ENCODE data around the gene BEND4. TPM values are rescaled to one million over a fixed set of nuclear protein-coding genes. Genes with fewer than 3 reads are reported as not detected.
A peak's percentile ranks its signal among the peaks of the same experiment; 100 is the strongest.
"Not testable (repeated sequence)": the region's sequence is repeated elsewhere in the genome, so short reads cannot be mapped to it uniquely, and the experiment has no call there.

Gene BEND4
- total RNA-seq: under 1 TPM; 0.49 to 0.85 TPM
- under 1 TPM; 0.07 to 0.31 (median 0.20) TPM for polyA plus RNA-seq
- total RNA-seq: 0 to 5.7 (median 1.4) reads per million in 6 experiments

DNA sequence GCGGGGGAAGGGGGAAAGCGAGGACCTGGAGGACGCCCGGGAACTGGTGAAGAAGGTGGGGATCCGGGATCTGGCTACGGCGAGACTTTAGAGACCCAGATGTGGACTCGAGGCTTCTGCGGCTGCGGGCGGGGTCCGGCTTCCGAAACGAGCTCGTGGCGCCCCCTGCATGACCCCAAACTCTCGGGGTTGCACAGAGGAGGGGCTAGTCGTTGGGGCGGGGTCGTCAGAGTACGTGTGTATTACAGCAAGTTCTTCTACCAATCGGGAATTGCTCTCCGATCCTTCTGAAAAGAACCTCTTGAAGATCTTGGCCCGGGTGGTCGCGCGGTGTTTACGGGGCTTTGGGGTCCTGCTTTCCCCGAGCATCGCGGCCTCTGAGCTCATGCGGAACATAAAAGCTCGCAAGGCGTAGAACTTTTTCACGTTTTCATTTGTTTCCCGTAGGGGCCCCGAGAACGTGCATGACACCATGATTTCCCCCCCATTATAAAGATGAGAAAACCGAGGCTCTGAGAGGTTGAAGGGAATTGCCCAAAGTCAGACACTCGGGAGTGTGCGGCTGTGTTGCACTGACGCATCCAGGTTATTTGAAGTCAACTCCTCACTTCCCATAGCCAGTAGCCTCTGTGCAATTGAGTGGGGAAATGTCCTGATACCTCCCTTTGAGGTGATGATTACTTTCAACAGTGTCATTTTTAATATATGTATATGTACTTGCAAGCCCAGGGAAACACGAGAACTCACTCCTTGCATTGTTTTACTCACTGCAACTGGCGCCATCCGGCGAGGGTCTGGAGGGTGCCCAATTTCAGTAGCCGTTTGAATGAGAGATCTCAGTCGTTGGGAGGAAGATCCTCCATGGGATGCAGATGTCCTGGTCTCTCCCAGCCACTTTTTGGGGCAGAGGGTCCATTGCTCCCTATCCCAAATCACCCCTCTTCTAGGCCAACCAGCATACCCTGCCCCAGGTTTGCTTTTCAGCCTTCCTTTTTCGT is at the start of gene BEND4:
Gene BEND4, minus strand, starts transcription at position 149 of the 998 bp plus-strand sequence. CDS start 512 bp downstream, outside the sequence.
- peaks cover 6 to 22% (median 18%) of the 10 kb centered on the region in 4 donors for H3K4me1 Mint-ChIP-seq
- no peak within 1 kb of the TSS for H3K27ac Mint-ChIP-seq
- peak within 1 kb of the TSS; percentile 56 to 88 (median 71) for H3K4me3 Mint-ChIP-seq
- ATAC-seq (peak in 1 of 2 donors; percentile 26), DNase-seq (peak in 3 of 10 donors; percentile 1 to 9 (median 4))
- H3K27me3 Mint-ChIP-seq: peaks cover 34 to 64% (median 44%) of the 10 kb centered on the region in 5 donors
- H3K36me3 Mint-ChIP-seq: peaks cover 0 to 4% (median 2%) of the 10 kb centered on the region in 3 donors
- peaks cover 0 to 4% (median 0%) of the 10 kb centered on the region in 9 donors for H3K9me3 Mint-ChIP-seq
- POLR2A ChIA-PET: no interaction called here

DNA sequence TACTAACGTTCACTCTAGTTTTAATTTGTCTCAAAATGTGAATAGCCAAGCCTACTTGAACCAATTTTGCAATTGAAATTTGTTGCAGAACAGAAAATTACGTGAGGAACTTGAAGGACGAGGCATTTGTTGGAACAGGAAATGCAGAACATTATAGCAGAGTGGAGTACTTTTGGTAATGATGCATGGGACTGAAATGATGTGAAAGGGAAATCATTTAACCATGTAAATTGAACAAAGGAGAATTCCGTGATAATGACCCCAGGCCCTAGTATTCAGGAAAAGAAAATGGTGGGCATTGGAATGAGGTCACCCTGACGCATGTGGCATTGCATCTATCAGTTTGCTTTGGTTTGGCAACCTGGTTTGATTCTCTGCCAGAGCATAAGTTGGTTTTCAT is 44.9 kb upstream of the BEND4 start:
- no peak overlapping the region for H3K27ac Mint-ChIP-seq
- POLR2A ChIA-PET: no interaction called here
- ATAC-seq (no peak), DNase-seq (no peak)
- H3K4me1 Mint-ChIP-seq: no peaks in the 10 kb centered on the region
- H3K36me3 Mint-ChIP-seq: no peaks in the 10 kb centered on the region
- H3K27me3 Mint-ChIP-seq: peaks cover 1 to 19% (median 5%) of the 10 kb centered on the region in 5 donors
- H3K4me3 Mint-ChIP-seq: no peak overlapping the region
- peaks cover 0 to 2% (median 0%) of the 10 kb centered on the region in 9 donors for H3K9me3 Mint-ChIP-seq

DNA sequence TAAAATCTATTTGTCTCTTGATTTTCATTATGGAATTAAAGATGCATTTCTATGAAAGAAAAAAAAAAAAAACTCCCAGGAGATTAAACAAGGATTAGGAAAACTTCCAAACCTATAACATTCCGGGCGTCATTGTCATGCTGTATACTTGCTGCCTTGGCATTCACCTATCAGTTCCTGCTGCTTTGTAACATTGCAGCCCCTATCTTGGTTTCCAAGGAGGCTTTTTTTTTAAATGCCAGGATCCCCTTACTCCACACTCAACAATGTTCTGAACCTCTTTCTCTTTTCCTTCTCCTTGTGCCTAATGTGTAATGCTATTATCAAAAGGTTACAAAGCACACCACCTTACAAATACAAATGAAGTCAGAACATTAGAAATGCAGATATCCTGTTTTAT is 20.5 kb upstream of the BEND4 start:
- H3K9me3 Mint-ChIP-seq: peaks cover 0 to 7% (median 2%) of the 10 kb centered on the region in 9 donors
- no peak overlapping the region for H3K4me3 Mint-ChIP-seq
- peaks cover 0 to 11% (median 0%) of the 10 kb centered on the region in 3 donors for H3K36me3 Mint-ChIP-seq
- no peak for DNase-seq
- POLR2A ChIA-PET: no interaction called here
- peaks cover 0 to 7% (median 0%) of the 10 kb centered on the region in 5 donors for H3K27me3 Mint-ChIP-seq
- no peak for ATAC-seq
- H3K27ac Mint-ChIP-seq: no peak overlapping the region
- H3K4me1 Mint-ChIP-seq: no peaks in the 10 kb centered on the region

GRCh38 chr4:42172128-42172790 is 19.8 kb upstream of the BEND4 start:
- peaks cover 0 to 8% (median 0%) of the 10 kb centered on the region in 5 donors for H3K27me3 Mint-ChIP-seq
- POLR2A ChIA-PET: no interaction called here

DNA sequence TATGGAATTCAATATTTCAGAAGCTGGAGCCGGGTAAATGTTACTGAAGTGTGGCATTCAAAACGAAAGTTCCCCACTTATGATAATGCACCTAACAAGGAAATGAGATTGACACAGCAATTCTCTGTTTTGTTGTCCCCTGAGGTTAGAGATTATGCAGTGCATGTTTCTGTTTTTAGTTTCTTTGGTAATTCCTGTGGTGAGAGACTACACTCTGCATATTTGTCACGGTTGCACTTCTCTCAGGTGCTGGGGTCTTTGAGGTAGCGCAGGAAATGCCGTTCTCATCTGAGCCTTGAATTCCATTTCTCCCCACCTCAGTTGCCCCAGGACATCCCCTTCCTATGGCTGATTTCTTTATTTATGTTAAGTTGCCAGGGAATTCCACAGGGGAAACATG is 15.3 kb upstream of the BEND4 start:
- H3K27me3 Mint-ChIP-seq: peaks cover 0 to 13% (median 2%) of the 10 kb centered on the region in 5 donors
- DNase-seq (no peak), ATAC-seq (no peak)
- H3K36me3 Mint-ChIP-seq: peaks cover 0 to 9% (median 0%) of the 10 kb centered on the region in 3 donors
- no peak overlapping the region for H3K4me3 Mint-ChIP-seq
- no peaks in the 10 kb centered on the region for H3K4me1 Mint-ChIP-seq
- peaks cover 0 to 9% (median 0%) of the 10 kb centered on the region in 9 donors for H3K9me3 Mint-ChIP-seq
- no peak overlapping the region for H3K27ac Mint-ChIP-seq
- POLR2A ChIA-PET: no interaction called here

More at GRCh38 chr4:42172128-42172790, 19.8 kb upstream of the BEND4 start:
- Mint-ChIP-seq H3K4me1 (no peaks in the 10 kb centered on the region), H3K36me3 (peaks cover 0 to 7% (median 0%) of the 10 kb centered on the region in 3 donors), H3K4me3 (no peak overlapping the region), H3K9me3 (peaks cover 0 to 5% (median 0%) of the 10 kb centered on the region in 9 donors), H3K27ac (no peak overlapping the region)
- DNase-seq: no peak
- no peak for ATAC-seq

DNA sequence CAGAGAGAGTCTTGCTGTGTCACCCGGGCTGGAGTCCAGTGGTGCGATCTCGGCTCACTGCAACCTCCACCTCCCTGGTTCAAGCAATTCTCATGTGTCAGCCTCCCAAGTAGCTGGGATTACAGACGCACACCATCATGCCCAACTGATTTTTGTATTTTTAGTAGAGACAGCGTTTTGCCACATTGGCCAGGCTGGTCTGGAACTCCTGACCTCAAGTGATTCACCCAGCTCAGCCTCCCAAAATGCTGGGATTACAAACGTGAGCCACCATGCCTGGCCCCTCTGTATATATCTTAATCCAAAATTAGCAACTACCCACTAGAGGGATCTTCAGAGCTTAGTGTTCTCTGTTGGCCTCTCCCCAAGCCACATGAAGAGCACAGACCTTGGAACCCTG is 13.7 kb upstream of the BEND4 start:
- POLR2A ChIA-PET, H3K4me1 Mint-ChIP-seq, DNase-seq, H3K4me3 Mint-ChIP-seq, H3K9me3 Mint-ChIP-seq, H3K27ac Mint-ChIP-seq, ATAC-seq, H3K36me3 Mint-ChIP-seq: not testable (repeated sequence)
- H3K27me3 Mint-ChIP-seq: peaks cover 0 to 15% (median 2%) of the 10 kb centered on the region in 5 donors

GRCh38 chr4:42159271-42160001 is 7.0 kb upstream of the BEND4 start:
- ATAC-seq: no peak
- peaks cover 0 to 5% (median 0%) of the 10 kb centered on the region in 9 donors for H3K9me3 Mint-ChIP-seq
- no peaks in the 10 kb centered on the region for H3K4me1 Mint-ChIP-seq
- POLR2A ChIA-PET: no interaction called here
- H3K27ac Mint-ChIP-seq: peak overlapping the region in 1 of 10 donors; percentile 5
- H3K36me3 Mint-ChIP-seq: peaks cover 0 to 5% (median 0%) of the 10 kb centered on the region in 3 donors
- H3K27me3 Mint-ChIP-seq: peaks cover 8 to 23% (median 12%) of the 10 kb centered on the region in 5 donors
- no peak overlapping the region for H3K4me3 Mint-ChIP-seq
- no peak for DNase-seq

DNA sequence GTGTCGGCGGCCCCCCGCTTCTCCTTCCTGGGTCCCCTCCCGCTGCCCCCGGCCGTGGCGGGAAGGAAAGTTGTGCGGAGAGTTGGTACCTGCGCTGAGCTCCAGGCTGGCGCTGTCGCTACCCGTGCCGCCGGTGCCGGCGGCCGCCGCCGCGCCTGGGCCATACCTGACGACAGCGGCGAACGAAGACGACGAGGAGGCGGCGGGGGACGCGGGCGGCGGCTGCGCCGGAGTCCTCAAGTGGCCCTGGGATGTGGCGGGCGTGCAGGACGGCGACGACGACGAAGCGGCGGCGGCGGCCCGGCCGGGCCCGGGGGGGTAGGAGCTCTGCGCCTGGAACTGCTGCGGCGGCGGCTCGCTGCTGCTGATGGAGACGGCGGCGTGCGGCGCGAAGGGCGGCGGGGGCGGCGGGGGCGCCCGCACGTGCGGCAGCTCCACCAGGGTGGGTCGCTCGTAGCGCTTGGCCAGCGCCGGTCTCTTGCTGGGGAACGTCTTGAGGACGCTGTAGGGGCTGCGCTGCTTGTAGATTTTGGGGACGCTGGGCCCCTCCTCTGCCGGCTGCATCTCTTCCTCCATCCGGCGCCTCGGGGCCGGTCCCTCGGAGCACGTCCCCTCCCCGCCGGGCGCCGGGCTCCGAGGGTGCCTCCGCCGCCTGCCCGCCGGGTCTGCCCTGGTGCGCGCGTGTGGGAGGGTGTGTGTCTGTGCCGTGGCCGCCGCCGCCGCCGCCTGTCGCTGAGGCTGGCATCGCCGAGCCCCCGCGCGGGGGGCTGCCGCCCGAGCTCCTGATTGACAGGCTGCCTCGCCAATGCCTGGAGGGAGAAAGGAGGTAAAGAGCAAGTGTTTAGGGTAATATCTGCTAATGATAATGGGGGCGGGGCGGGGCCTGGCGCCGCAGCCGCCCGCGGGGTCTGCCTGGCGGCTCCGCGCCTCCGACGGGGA is 618 bp downstream of the BEND4 start:
- Mint-ChIP-seq H3K36me3 (peaks cover 0 to 4% (median 2%) of the 10 kb centered on the region in 3 donors), H3K27ac (no peak overlapping the region), H3K9me3 (peaks cover 0 to 4% (median 0%) of the 10 kb centered on the region in 9 donors), H3K4me1 (peaks cover 6 to 22% (median 18%) of the 10 kb centered on the region in 4 donors), H3K27me3 (peaks cover 32 to 60% (median 40%) of the 10 kb centered on the region in 5 donors), H3K4me3 (peak overlapping the region; percentile 56 to 88 (median 70))
- POLR2A ChIA-PET: no interaction called here
- DNase-seq (peak in 6 of 10 donors; percentile 6 to 68 (median 9)), ATAC-seq (peak; percentile 54 to 66)

- peak in 1 of 2 donors; percentile 22 for ATAC-seq
- Mint-ChIP-seq H3K9me3 (peaks cover 0 to 4% (median 0%) of the 10 kb centered on the region in 9 donors), H3K27me3 (peaks cover 36 to 60% (median 42%) of the 10 kb centered on the region in 5 donors), H3K27ac (peak overlapping the region in 3 of 10 donors; percentile 75 to 90 (median 82)), H3K4me3 (peak overlapping the region; percentile 64 to 99 (median 88)), H3K36me3 (peaks cover 0 to 4% (median 2%) of the 10 kb centered on the region in 3 donors), H3K4me1 (peaks cover 6 to 22% (median 18%) of the 10 kb centered on the region in 4 donors)
- peak in 3 of 10 donors; percentile 1 to 5 (median 1) for DNase-seq
- POLR2A ChIA-PET: no interaction called here
These were observed 1.5 kb downstream of the BEND4 start for GRCh38 chr4:42150653-42151567.

DNA sequence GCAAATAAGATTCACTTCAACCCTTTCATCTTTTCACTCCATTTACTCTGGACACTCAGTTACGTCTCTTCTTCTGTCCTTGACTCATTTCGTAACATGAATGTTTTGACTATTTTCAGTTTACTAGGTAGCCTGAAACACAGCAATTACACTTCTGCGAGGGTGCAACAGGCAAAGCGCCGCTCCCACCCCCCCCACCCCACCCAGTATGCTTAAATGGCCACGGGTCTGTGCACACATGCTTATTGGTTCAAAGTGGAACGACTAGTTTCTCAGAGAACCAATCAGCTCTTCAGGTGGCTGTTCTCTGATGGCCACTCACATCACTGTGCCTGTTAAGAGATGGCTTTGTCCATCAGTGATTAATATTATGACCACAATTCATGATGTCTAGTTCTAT is 3.5 kb downstream of the BEND4 start:
- H3K4me3 Mint-ChIP-seq: peak overlapping the region in 1 of 10 donors; percentile 99
- H3K9me3 Mint-ChIP-seq: peaks cover 0 to 4% (median 0%) of the 10 kb centered on the region in 9 donors
- no peak for DNase-seq
- H3K36me3 Mint-ChIP-seq: peaks cover 0 to 4% (median 2%) of the 10 kb centered on the region in 3 donors
- POLR2A ChIA-PET: no interaction called here
- H3K27ac Mint-ChIP-seq: no peak overlapping the region
- peaks cover 6 to 22% (median 18%) of the 10 kb centered on the region in 4 donors for H3K4me1 Mint-ChIP-seq
- no peak for ATAC-seq
- H3K27me3 Mint-ChIP-seq: peaks cover 34 to 55% (median 43%) of the 10 kb centered on the region in 5 donors

Data from naive thymus-derived CD8-positive, alpha-beta T cell (primary cell).